H1 (cell line): ENCODE data around the gene BAD. TPM values are rescaled to one million over a fixed set of nuclear protein-coding genes. Genes with fewer than 3 reads are reported as not detected.

Experiments
- CTCF ChIA-PET: fragments of 300-600 bp; sonication (Branson Sonifier 250); formaldehyde crosslinking; loops from one replicate; lab custom pipeline; 2021; ENCODE audit not compliant: partially characterized antibody; lab: Charles Lee
- POLR2A ChIA-PET: fragments of 300-600 bp; sonication (Branson Sonifier 250); formaldehyde crosslinking; loops from one replicate; lab custom pipeline; 2021; ENCODE audit warnings: inconsistent platforms; ENCODE audit not compliant: partially characterized antibody; lab: Charles Lee
- DNase-seq, 2 experiments: peaks; one replicate each; pipeline versions ENCODE4 v3.0.0 to v3.0.0-alpha.2; 2010 to 2022; ENCODE audit warnings: low spot score in 2 of 2, low read depth in 1 of 2, mixed read lengths in 1 of 2
- FAIRE-seq: peaks from 2 replicates; lab custom pipeline; 2011; peaks lifted over from hg19 to GRCh38; lab: Jason Lieb, UNC
- H2AFZ ChIP-seq: 2 replicates; pipeline ENCODE4 v1.8.1; 2012; ENCODE audit warnings: low read length, inconsistent platforms
- H2AK5ac ChIP-seq: 2 replicates; pipeline ENCODE4 v1.6.1; 2013; ENCODE audit warnings: low read depth, low read length
- H2BK120ac ChIP-seq: replicated peaks from 2 replicates; pipeline ENCODE3; 2013; ENCODE audit warnings: low read depth, low read length, inconsistent platforms
- H2BK12ac ChIP-seq: 2 replicates; pipeline ENCODE4 v1.6.1; 2013; ENCODE audit warnings: low read depth, low read length
- H2BK15ac ChIP-seq: 2 replicates; pipeline ENCODE4 v1.6.1; 2013; ENCODE audit warnings: low read length
- H2BK20ac ChIP-seq: 2 replicates; pipeline ENCODE4 v1.6.1; 2013; ENCODE audit warnings: low read length
- H2BK5ac ChIP-seq: 2 replicates; pipeline ENCODE4 v1.6.1; 2013; ENCODE audit warnings: low read depth, low read length
- H3K14ac ChIP-seq: 2 replicates; pipeline ENCODE4 v1.6.1; 2013; ENCODE audit warnings: inconsistent platforms; ENCODE audit not compliant: insufficient read length
- H3K18ac ChIP-seq: 2 replicates; pipeline ENCODE4 v1.6.1; 2013; ENCODE audit warnings: low read length; ENCODE audit errors: extremely low read depth
- H3K23ac ChIP-seq: 2 replicates; pipeline ENCODE4 v1.6.1; 2013; ENCODE audit warnings: inconsistent platforms; ENCODE audit not compliant: insufficient read length
- H3K23me2 ChIP-seq: 2 replicates; pipeline ENCODE4 v1.6.1; 2013; ENCODE audit warnings: low read depth, low read length
- H3K27ac ChIP-seq: 2 replicates; pipeline ENCODE4 v1.6.1; 2011; ENCODE audit warnings: low read depth, low read length, inconsistent platforms
- H3K27me3 ChIP-seq, 4 experiments: replicated peaks in 1 of 4; 1 replicate in 1 of 4; 2 replicates in 3 of 4; pipeline versions ENCODE4 v1.6.1 to v1.8.1; 2011 to 2013; ENCODE audit warnings: low read length in 3 of 4, mild to moderate bottlenecking in 3 of 4, inconsistent platforms in 2 of 4, mixed read lengths in 2 of 4, moderate library complexity in 1 of 4; ENCODE audit not compliant: control insufficient read depth in 3 of 4, insufficient read depth in 3 of 4; ENCODE audit errors: extremely low read depth in 1 of 4
- H3K36me3 ChIP-seq, 4 experiments: 2 replicates each; pipeline versions ENCODE4 v1.6.1 to v1.8.1; 2011 to 2013; ENCODE audit warnings: mild to moderate bottlenecking in 4 of 4, low read length in 3 of 4, moderate library complexity in 2 of 4, control low read depth in 1 of 4, inconsistent platforms in 1 of 4; ENCODE audit not compliant: insufficient read depth in 4 of 4, control insufficient read depth in 2 of 4
- H3K4ac ChIP-seq: replicated peaks from 2 replicates; pipeline ENCODE3; 2013; ENCODE audit warnings: low read length, low read depth, mixed read lengths, inconsistent platforms; ENCODE audit not compliant: insufficient read length
- H3K4me1 ChIP-seq, 4 experiments: replicated peaks in 1 of 4; 1 replicate in 1 of 4; 2 replicates in 3 of 4; pipeline versions ENCODE4 v1.6.1 to v1.8.1; 2011 to 2013; ENCODE audit warnings: low read length in 3 of 4, inconsistent platforms in 2 of 4, mixed read lengths in 1 of 4; ENCODE audit not compliant: insufficient read depth in 4 of 4, control insufficient read depth in 3 of 4
- H3K4me2 ChIP-seq, 2 experiments: 2 replicates each; pipeline versions ENCODE4 v1.6.1 to v1.8.1; 2011 to 2013; ENCODE audit warnings: low read depth in 2 of 2, low read length in 2 of 2, control low read depth in 1 of 2, inconsistent platforms in 1 of 2, mild to moderate bottlenecking in 1 of 2; ENCODE audit not compliant: insufficient read depth in 1 of 2
- H3K4me3 ChIP-seq, 4 experiments: fragments of 200-600, 300-600 bp in 1 of 4; sonication (generic), shearing (Covaris generic), sonication (Bioruptor Twin) in 1 of 4; 2 replicates each; pipeline versions ENCODE4 v1.5.1 to v1.8.1; 2011 to 2016; ENCODE audit warnings: low read length in 4 of 4, low read depth in 3 of 4, control low read depth in 2 of 4, inconsistent platforms in 2 of 4, mild to moderate bottlenecking in 2 of 4, mixed read lengths in 1 of 4, moderate library complexity in 1 of 4; ENCODE audit not compliant: insufficient read depth in 2 of 4; ENCODE audit errors: extremely low read depth in 1 of 4
- H3K56ac ChIP-seq: replicated peaks from 2 replicates; pipeline ENCODE3; 2013; ENCODE audit warnings: low read depth, mild to moderate bottlenecking, mixed read lengths, low read length, inconsistent platforms; ENCODE audit not compliant: insufficient read length
- H3K79me1 ChIP-seq: 2 replicates; pipeline ENCODE4 v1.6.1; 2013; ENCODE audit warnings: low read depth, low read length, control low read depth
- H3K79me2 ChIP-seq, 2 experiments: 2 replicates each; pipeline versions ENCODE4 v1.6.1 to v1.8.1; 2012 to 2013; ENCODE audit warnings: low read length in 2 of 2, mild to moderate bottlenecking in 2 of 2, inconsistent platforms in 1 of 2; ENCODE audit not compliant: insufficient read depth in 2 of 2, control insufficient read depth in 1 of 2
- H3K9ac ChIP-seq, 4 experiments: replicated peaks in 1 of 4; 1 replicate in 1 of 4; 2 replicates in 3 of 4; pipeline versions ENCODE4 v1.6.1 to v1.8.1; 2011 to 2013; ENCODE audit warnings: low read depth in 3 of 4, low read length in 3 of 4, control low read depth in 2 of 4, mild to moderate bottlenecking in 2 of 4, moderate library complexity in 2 of 4, inconsistent platforms in 1 of 4; ENCODE audit errors: extremely low read depth in 1 of 4
- H3K9me3 ChIP-seq, 2 experiments: 2 replicates each; pipeline versions ENCODE4 v1.6.1 to v1.8.1; 2012 to 2013; ENCODE audit warnings: mild to moderate bottlenecking in 2 of 2, moderate library complexity in 2 of 2, control low read depth in 1 of 2, inconsistent platforms in 1 of 2, low read depth in 1 of 2, low read length in 1 of 2, mixed read lengths in 1 of 2; ENCODE audit not compliant: insufficient read depth in 2 of 2
- H4K20me1 ChIP-seq, 2 experiments: replicated peaks in 1 of 2; 2 replicates each; pipeline versions ENCODE3 to v1.8.1; 2011 to 2013; ENCODE audit warnings: inconsistent platforms in 2 of 2, low read length in 2 of 2, mild to moderate bottlenecking in 1 of 2; ENCODE audit not compliant: insufficient read depth in 2 of 2, control insufficient read depth in 1 of 2
- H4K5ac ChIP-seq: 2 replicates; pipeline ENCODE4 v1.6.1; 2013; ENCODE audit warnings: low read length, low read depth, mixed read lengths, inconsistent platforms; ENCODE audit not compliant: insufficient read length
- H4K8ac ChIP-seq: 2 replicates; pipeline ENCODE4 v1.8.0; 2013; ENCODE audit warnings: mild to moderate bottlenecking, moderate library complexity, low read length, inconsistent platforms; ENCODE audit not compliant: insufficient read depth; ENCODE audit errors: extremely low read depth
- H4K91ac ChIP-seq: replicated peaks from 2 replicates; pipeline ENCODE3; 2013; ENCODE audit warnings: low read length, mixed read lengths, inconsistent platforms; ENCODE audit not compliant: insufficient read length
- CHD1 ChIP-seq: IDR thresholded peaks from 2 replicates; pipeline ENCODE4 v1.6.1; 2012; ENCODE audit warnings: low read depth, low read length, improper control_type of control experiment
- SP4 ChIP-seq: IDR thresholded peaks from 2 replicates; pipeline ENCODE4 v1.6.1; 2012; ENCODE audit warnings: low read length, inconsistent platforms
- YY1 ChIP-seq: IDR thresholded peaks from 2 replicates; pipeline ENCODE4 v1.6.1; 2011; ENCODE audit warnings: low read depth, mild to moderate bottlenecking, low read length
- WGBS, 2 experiments: shearing (Covaris generic) in 1 of 2; methylation state at CpG; one replicate each; pipeline versions ENCODE4 v1.1.6 to v1.1.7; 2013 to 2015; ENCODE audit warnings: low lambda C conversion rate in 2 of 2, mixed read lengths in 2 of 2, inconsistent platforms in 1 of 2, low coverage in 1 of 2, missing lambda C conversion rate in 1 of 2; ENCODE audit not compliant: insufficient replicate concordance in 2 of 2, insufficient coverage in 1 of 2, insufficient read length in 1 of 2; ENCODE audit errors: extremely low coverage in 1 of 2, missing lambda C conversion rate in 1 of 2; 5-methylcytosine and 5-hydroxymethylcytosine counted together
- polyA plus RNA-seq, 7 experiments: library from polyadenylated mRNA; depleted of rRNA in 3 of 7; stranded (reverse) in 5 of 7; unstranded in 2 of 7; fragments of >200 nt in 5 of 7; fragments of 200-250 nt in 2 of 7; gene quantifications; 1 replicate in 5 of 7; 2 replicates in 1 of 7; 4 replicates in 1 of 7; pipeline versions ENCODE4 v1.2.1 to v1.2.3, GENCODE V29; 2011 to 2013; ENCODE audit warnings: missing spikeins in 2 of 7, mixed read lengths in 2 of 7
- total RNA-seq: library from RNA; stranded (reverse); fragmentation: NEBNext Ultra II Directional; extraction: Animal tissue kit (Norgen Biotek cat#: 25700); gene quantifications from 2 replicates; pipeline ENCODE4 v1.2.1, GENCODE V29; 2021

BAD gene
- total and polyA plus RNA-seq, 2 of the 8 experiments (the other 6 are each of a cell fraction or from before 2014, with no cell fraction given): 23.1 to 33.7 TPM

DNA sequence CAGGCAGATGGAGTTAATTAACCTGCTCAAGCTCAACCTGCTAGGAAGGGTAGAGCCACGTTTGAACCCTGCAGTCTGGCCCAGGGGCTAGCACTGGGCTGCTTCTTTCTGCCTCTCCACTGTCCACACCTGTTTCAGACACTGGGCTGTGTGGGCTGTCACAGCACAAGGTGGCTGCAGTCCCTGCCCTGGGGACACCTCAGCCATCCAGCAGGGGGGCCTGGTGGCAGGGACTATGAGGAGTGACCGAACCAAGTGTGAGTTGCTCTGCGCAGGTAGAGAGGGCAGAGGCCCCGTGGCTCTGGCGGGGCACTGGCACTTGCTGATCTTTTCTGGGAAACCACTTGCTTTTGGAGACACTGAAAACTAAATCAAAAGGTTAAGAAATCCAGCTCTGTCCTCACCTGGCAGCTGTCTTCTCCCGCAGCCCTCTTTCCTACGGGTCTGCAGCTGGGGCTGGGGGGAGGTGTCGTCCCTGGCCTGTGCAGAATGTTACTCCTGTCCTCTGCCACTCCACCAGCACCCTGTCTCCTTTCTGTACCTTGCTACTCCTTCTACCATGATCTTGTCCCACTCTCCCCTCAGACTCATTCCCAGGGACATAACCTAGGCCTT, 5.8 kb downstream of the BAD start:
- Histone ChIP-seq H2BK20ac (no peak overlapping the region), H3K79me2 (no peaks in the 10 kb centered on the region), H3K14ac (no peak overlapping the region), H3K9me3 (no peaks in the 10 kb centered on the region), H3K23me2 (no peaks in the 10 kb centered on the region), H4K91ac (no peak overlapping the region), H2AFZ (no peak overlapping the region), H3K4ac (no peak overlapping the region), H3K79me1 (no peaks in the 10 kb centered on the region; the same call in 1 of the 2 replicates), H3K27me3 (no peaks in the 10 kb centered on the region), H2BK120ac (no peak overlapping the region), H4K8ac (no peak overlapping the region), H3K4me3 (no peak overlapping the region), H3K23ac (no peak overlapping the region), H4K20me1 (no peaks in the 10 kb centered on the region), H3K4me1 (peaks cover 0 to 5% (median under 1%) of the 10 kb centered on the region in 4 experiments; a peak in 1 of 7 replicates), H3K56ac (no peak overlapping the region), H3K36me3 (no peaks in the 10 kb centered on the region; a peak in 1 of 8 replicates), H3K18ac (no peak overlapping the region), H3K27ac (no peak overlapping the region), H2BK5ac (no peak overlapping the region), H2BK15ac (no peak overlapping the region), H4K5ac (no peak overlapping the region), H2AK5ac (no peak overlapping the region), H3K9ac (no peak overlapping the region), H2BK12ac (no peak overlapping the region), H3K4me2 (no peak overlapping the region)
- 94% methylated on average over 8 of the region's 8 CpGs; no CpG with 5 or more reads in 1 of the 2 experiments for WGBS, 2 experiments
- POLR2A ChIA-PET: interaction anchor here (0.6 to 9.5 kb wide), 6 partner anchors 9 to 33 kb away, joined by 3 to 79 read pairs (median 4); partner anchors contain the start of gene PLCB3
- CTCF ChIA-PET: interaction anchor here (0.7 to 13.7 kb wide), 9 partner anchors 9 to 78 kb away, joined by 3 to 168 read pairs (median 5); partner anchors contain the start of genes CATSPERZ, ESRRA and FERMT3
- TF ChIP-seq SP4 (no peak), YY1 (no peak), CHD1 (no peak)
- FAIRE-seq: no peak
- no peak for DNase-seq
